CMK (cell line): ENCODE data around the gene H2AZ2.

Experiments used
- DNase-seq: peaks from one replicate; pipeline ENCODE4 v3.0.0-alpha.2; 2010; ENCODE audit warnings: low read depth

H2AZ2 gene

DNA sequence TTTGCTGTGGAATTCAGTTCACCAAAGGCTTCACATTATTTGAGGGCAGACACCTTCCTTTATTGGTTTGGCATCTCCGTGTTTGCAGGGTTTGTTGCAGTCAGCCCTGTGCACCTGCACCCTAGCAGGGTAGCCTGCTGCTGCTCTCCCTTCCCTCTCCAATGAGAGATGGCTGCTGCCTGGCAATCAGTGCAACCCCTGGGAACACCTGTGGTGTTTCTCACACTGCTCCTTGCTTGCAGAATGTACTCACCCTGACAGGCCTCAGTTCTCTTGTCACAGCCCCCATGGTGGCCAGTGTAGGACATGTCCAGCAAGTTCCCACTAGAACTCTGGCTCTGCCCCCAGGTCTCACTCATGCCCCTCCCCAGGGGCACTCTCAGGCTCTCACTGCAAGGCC, 63.5 kb downstream of the H2AZ2 start:
- DNase-seq: no peak

DNA sequence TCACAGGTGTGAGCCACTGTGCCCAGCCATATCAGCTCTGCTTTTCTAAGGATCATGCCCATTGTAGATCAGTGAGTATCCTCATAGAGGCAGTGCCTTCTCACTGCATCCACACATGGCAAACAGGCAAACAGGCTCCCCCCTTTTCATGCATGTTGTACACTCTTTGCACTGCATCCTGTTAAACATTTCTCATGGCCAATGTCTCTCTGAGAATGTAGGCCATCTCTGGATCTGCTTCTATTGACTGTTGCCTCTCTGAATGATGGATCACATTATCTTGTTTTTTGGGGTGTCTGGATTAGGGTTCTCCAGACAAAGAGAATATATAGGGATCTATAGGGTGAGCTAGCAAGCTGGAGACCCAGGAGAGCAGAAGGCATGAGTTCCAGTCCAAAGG, 64.5 kb downstream of the H2AZ2 start:
- DNase-seq: no peak

GRCh38 chr7:44782460-44782859, 65.4 kb downstream of the H2AZ2 start:
- DNase-seq: no peak
